Activated CD8-positive, alpha-beta memory T cell treated with anti-CD3 and anti-CD28 coated beads, Interleukin-2, amount 50 U/mL, for 4 hours (primary cell): ENCODE results near the gene NACC1.
"Not testable (repeated sequence)": the region's sequence is repeated elsewhere in the genome, so short reads cannot be mapped to it uniquely, and the experiment has no call there.

Source experiments
- DNase-seq: peaks from one replicate; pipeline ENCODE4 v3.0.0-alpha.2; 2020

NACC1 gene

DNA sequence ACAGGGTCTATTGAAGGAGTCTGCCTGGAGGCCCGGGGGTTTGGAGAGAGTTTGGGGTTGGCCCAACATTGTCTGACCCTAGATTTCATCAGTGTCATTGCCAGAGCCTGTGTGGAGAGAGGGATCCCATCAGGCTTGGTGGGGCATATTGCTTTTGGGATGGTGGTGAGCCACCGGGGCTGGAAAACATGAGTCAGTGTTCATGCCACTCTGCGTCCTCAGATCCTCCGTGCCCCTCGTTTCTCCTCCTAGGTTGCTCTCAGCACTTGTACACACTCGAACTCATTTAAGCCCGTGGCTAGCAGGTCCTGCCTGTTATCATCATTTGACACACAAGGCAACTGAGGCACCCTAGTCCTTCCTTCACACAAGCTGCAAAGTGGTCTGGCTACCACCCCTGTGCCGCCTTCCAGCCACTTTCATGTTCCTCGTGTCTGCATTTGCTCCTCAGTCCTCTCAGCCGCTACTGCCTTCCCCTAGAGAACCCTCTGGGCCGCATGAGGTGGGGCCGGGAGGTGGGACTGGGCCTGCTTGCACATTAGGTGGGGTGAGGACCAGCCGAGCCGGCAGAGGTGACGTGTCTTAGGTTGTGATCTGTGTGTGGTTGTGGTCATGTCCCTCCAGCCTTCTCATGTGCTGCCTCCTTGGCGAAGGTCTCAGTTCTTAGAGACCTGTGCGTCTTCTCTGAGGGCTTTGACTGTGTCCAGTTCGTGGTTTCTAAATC is 3.6 kb downstream of the NACC1 start:
- DNase-seq, result no peak

DNA sequence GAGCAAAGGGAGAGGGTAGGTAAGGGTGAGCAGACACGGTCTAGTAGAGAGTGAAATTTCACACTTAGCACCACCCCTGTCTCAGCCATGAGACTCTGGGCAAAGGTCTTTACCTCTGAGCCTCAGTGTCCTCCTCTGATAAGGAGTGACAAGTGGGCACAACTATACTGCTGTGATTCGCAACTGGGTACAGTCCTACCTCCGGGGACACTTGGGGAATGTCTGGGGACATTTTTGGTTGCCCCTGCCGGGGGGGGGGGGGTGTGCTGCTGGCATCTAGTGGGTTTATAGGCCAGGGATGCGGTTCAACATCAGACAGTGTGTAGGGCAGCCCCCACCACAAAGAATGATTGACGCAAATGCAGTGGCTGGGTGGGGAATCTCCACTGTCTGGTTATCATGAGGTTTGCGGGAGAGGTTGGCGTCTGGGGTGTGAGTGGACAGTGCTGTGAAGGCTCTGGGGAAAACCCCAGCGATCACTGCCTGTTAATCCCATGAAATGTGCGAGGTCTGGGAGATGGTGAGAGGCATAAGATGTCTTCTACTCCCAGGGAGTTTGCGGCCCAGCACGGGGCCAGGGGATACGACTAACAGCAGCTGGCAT is 4.3 kb downstream of the NACC1 start:
- no peak for DNase-seq

DNA sequence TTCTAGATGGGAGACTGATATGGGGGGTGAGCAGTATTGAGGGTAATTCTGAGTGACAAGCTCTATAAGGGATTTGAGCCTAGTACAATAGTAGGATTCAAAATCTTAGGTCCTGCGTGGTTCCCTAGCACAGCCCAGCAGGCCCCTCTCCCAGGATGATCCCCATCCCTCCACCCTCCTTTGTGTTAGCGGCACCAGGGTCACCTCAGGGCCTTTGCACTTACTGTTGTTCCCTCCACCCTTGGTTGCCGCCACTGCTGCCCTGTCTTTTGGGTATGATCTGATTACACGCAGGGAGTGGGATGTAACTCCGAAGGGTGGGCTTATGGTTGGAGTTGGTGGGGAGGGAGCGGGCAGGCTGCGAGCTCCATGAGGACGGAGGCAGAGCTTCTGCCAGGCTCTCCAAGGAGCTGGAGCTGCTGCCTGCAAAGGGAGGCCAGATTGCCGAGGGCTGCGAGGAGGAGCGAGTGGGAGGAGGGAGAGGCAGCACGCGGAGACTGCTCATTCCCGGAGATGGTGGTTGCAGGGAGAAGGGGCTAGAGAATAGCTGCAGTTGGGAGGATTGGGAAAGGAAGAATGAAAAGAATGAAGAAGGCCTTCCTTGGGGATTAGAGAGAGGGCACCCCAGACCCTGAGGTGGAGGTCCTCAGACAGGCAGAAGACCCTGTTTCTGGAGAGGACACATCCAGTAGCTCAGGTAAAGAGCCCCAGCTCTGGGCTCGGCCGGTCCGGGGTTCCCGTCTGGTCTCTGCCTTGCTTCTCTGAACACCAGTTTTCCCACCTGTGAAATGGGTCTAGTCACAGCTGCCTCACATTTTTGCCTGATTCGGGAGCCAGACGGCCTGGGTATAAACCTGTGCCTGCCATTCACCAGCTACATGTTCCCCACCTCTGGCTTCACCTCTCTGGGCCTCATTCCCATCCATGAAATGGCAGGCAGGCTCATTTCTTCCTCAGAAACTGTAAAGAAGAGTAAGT is 5.2 kb downstream of the NACC1 start:
- no peak for DNase-seq

DNA sequence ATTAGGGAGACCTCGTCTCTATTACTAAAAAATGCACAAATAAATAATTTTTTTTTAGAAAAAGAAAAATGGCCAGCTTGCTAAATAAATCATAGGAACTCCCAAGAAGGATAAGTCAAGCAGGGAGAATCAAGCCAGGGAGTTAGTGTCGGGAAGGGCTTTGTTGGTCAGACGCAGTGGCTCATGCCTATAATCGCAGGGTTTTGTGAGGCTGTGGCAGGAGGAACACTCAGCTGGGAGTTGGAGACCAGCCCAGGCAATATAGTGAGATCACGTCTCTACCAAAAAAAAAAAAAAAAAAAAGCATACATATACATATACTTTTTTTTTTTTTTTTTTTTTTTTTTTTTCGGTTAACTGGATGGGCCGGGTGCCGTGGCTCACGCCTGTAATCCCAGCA is 9.0 kb downstream of the NACC1 start:
- DNase-seq, result no peak

DNA sequence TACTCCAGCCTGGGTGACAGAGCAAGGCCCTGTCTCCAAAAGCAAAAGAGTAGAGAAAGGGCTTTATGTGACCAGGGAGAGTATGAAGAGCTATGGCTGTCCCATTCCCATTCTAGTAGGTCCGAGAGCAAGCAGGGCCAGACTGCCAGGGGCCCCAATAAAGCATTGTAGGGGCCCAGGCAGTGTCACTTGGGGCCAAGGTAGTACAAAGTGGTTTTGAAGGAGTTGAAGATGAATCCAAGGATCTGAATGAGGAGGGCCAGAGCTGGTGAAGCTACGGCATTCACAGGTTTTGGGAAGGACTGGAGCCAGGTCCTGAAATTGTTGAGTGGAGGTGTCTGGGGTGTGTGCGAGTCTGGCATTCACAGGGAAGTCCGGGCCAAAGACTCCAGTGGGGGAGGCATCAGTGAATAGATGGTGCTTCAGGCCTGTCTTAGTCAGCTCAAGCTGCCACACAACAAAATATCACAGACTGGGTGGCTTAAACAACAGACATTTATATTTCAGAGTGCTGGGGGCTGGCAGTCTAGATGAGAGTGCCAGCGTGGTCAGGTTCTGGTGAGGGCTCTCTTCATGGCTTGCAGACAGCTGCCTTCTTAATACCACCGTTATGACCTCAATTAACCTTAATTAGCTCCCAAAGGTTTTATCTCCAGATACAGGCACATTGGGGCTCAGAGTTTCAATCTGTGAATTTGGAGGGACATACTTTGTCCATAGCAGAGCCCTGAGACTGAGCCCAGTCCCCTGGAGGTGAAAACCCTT is 9.9 kb downstream of the NACC1 start:
- DNase-seq, result no peak

DNA sequence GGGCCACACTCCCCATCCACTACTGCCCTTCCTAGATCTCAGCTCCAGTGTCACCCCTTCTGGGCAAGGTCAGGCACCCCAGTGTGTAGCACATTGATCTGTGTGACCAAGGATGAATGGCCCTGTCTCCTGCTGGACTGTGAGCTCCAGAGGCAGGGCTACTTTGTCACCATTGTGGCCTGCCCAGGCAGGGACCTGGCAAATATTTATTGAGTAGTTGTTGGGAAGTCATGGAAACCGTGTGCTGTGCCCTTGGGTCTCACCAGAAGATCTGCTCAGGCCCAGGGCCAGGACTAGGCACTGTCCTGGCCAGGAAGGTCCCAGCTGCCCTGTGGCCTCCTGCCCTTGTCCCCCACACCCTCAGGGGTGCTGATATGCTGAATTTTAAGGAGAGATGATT is 10.5 kb downstream of the NACC1 start:
- no peak for DNase-seq

DNA sequence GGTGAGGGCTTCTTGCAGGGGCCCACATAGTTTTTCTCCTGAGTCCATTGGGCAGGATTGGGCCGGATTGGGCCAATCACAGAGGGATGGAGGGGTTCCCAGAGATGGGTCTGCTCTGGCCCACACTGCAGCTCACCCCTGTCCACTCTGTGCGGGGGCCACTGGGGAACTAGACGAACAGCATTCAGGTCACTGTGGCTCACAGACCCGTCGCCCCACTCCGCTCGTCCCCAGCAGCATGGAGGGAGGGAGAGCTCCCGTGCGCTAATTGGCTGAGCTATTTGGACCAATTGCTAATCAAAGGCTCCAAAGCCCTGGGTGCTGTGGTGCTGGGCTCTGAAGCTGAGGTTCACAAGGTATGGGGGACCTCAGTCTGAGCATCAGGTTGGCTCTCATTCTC is 11.3 kb downstream of the NACC1 start:
- no peak for DNase-seq

DNA sequence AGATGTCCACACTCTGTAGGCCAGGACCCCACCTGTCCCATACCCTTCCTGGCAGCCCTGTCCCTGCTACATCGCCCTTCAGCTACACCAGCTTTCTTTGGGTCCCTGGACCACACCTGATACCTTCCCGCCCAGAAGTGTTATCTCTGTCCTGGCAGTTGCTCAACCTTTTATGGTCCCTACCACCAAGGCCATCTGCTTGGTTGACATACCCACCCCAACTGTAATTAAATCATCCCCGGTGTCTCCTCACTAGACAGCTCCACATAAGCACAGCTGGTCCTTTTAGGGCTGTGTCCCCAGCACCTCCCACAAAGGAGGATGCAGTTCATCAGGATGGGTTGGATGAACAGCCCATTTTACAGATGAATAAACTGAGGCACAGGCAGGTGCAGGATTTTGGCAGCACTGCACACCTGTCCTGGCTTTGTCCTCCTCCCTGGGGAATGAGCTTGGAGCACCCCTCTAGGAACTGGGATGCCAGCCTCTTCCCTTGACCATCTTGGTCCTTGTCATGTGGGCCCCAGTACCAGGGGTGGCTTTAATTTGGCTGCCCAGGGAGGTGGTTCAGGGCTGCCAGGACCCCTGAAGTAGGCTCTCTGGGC is 12.9 kb downstream of the NACC1 start:
- no peak for DNase-seq

DNA sequence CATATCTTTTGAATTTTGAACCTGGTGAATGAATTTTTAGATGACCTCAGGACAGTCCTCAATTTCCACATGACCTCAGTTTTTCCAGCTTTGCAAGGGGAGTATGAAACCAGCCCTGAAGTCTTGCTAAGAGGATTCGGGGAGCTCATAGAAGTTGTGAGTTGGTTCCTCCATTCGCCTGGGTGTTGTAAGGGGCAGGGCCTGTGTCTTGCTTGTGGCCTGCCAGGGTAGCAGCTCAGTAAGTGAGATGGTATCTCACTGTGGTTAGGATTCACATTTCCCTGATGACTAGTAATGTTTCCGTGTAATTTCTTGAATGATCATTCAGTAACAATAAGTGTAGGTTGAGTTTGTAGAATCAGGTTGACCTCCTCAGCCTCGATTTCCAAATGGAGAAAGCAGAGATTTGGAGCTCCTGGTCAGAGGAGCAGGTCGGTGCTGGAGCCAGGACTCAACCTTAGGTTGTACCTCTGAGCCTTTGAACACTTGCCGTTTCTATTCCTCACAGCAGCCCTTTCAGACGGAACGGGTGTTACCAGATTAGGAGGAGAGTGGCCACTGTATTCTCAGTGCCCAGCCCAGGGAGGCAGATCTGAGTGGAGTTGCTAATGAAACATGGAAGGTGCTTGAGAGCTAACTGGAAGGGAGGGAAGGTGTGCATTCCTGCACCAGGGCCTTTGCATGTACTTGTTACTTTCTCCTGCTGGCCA is 14.6 kb downstream of the NACC1 start:
- peak; percentile 45 for DNase-seq

DNA sequence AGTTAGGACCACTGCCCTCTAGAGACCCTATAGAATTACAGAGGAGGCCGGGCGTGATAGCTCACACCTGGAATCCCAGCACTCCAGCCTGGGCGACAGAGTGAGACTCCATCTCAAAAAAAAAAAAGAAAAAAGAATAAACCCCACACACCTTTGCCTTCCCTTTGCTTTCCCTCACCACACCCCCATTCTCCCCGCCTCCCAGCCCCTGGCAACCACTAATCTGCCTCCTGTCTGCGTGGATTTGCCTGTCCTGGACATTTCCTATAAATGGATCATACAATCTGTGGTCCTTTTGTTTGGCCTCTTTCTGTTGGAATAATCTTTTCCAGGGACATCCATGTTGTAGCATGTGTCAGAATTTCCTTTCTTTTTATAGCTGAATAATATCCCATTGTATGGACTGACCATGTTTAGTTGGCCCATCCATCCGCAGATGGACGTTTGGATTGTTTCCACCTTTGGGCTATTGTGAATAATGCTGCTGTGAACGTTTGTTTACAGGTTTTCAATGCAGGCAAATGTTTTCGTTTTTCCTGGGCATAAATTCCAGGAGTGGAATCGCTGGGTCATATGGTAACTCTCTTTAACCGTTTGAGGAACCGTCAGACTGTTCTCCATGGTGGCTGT is 15.3 kb downstream of the NACC1 start:
- DNase-seq, result no peak

DNA sequence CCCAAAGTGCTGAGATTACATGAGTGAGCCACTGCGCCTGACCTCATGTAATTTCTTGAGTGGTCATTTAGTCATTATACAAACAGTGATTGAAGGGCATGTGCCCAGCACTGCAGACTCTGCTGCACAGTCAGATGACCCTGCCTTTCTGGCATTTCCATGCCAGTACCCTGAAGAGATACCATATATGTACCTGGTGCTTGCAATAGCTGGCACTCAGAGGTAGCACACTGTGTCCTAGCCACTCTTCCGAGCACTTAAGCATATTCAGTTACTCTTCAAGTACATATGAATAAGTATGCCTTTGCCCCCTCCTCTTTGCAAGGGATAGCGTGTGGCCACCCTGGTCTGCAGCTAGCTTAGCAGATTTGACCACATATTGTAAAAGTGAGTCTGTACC is 16.6 kb downstream of the NACC1 start:
- no peak for DNase-seq

DNA sequence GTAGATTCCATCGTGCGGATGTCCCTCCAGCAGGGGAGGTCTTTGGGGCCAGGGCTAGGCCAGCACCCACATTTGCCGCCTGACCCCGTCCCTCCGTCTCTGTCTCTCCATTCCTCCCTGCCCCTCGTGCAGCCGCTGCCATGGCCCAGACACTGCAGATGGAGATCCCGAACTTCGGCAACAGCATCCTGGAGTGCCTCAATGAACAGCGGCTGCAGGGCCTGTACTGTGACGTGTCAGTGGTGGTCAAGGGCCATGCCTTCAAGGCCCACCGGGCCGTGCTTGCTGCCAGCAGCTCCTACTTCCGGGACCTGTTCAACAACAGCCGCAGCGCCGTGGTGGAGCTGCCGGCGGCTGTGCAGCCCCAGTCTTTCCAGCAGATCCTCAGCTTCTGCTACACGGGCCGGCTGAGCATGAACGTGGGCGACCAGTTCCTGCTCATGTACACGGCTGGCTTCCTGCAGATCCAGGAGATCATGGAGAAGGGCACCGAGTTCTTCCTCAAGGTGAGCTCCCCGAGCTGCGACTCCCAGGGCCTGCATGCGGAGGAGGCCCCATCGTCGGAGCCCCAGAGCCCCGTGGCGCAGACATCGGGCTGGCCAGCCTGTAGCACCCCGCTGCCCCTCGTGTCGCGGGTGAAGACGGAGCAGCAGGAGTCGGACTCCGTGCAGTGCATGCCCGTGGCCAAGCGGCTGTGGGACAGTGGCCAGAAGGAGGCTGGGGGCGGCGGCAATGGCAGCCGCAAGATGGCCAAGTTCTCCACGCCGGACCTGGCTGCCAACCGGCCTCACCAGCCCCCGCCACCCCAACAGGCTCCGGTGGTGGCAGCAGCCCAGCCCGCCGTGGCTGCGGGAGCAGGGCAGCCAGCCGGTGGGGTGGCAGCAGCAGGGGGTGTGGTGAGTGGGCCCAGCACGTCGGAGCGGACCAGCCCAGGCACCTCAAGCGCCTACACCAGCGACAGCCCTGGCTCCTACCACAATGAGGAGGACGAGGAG is 17.3 kb downstream of the NACC1 start:
- DNase-seq, result no peak

DNA sequence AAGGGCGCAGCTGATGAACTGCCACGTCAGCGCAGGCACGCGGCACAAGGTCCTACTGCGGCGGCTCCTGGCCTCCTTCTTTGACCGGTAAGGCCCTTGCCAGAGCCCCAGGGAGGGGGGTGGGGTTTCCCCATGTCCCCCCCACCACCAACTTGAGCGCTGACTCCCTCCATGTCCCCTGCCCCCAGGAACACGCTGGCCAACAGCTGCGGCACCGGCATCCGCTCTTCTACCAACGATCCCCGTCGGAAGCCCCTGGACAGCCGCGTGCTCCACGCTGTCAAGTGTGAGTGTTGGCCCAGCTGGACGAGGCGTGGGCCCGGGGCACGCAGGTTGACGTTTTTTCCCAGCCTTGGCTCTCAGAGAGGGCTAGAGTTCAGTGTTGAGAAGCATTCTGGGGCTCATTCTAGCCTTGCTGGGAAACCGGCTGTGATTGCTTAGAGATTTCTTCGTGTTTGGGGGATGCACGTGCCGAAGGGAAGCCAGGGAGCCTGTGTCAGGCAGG is 19.3 kb downstream of the NACC1 start:
- DNase-seq, result no peak

DNA sequence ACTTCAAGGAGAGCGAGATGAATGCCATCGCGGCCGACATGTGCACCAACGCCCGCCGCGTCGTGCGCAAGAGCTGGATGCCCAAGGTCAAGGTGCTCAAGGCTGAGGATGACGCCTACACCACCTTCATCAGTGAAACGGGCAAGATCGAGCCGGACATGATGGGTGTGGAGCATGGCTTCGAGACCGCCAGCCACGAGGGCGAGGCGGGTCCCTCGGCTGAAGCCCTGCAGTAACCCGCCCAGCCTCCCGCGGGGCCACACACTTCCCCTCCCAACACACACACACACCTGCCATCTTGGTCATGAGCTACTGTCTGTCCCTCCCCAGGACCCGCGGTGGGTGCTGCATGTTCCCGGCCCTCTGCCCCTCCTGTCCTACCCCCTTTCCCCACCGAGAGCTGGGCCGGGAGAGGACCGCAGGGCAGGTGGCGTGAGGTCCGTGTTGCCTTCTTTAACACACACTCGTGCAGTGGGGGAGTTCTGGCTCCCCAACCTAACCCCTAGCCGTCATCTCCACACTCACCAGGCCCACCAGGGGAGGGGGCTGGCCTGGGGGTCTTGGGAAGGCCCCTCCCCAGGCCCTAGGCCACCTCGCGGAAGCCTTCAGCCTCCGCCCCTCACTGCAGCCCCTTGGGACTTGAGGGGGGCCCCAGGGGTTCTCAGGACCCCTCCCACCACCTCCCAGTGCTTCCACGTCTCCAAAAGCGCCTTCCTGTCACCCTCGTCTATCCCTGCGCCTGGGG is 20.3 kb downstream of the NACC1 start:
- no peak for DNase-seq

DNA sequence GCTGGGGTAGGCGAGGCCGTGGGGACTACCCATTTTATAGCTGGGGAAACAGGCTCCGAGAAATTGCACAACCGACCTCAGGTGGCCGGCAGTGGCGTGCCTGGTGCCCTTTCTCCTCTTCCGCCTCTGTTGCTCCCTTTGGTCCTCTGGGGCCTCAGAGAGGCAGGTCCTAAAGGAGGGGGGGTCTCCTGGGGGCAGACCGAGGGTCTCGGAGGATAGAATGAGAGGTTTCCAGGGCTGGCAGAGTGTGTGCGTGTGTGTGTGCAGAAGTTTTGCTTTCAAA is 20.8 kb downstream of the NACC1 start:
- no peak for DNase-seq

DNA sequence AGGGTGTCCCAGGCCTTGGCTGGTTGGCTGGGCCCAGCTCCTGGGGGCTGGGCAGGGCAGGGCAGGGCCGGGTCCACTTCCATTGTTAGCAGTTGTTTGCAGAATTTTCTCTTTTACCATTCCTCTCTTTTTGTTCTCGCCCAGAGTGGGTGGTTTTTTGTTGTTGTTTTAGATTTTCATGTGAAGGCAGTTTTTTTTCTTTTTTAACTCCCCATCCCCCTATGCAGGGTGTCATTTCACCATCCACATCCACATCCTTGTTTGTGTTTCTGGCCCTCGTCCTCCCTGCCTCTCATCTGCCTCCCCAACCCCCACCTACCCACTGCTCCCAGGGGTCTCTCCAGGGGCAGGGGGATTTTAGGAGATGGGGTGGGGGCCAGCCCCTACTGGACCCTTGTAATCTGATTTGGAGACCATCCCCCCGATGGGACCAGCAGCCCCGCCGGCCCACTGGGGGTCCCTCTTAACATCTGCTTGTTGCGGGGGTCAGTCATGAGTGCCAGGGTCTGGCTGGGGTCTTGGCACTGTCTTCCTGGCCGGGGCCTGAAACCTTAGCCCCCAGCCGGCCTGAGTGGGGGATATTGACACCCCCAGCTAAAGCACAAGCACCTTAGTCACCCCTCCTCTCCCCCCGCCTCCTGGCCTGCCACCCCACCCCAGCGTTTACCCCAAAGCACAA is 21.7 kb downstream of the NACC1 start:
- DNase-seq, result no peak

DNA sequence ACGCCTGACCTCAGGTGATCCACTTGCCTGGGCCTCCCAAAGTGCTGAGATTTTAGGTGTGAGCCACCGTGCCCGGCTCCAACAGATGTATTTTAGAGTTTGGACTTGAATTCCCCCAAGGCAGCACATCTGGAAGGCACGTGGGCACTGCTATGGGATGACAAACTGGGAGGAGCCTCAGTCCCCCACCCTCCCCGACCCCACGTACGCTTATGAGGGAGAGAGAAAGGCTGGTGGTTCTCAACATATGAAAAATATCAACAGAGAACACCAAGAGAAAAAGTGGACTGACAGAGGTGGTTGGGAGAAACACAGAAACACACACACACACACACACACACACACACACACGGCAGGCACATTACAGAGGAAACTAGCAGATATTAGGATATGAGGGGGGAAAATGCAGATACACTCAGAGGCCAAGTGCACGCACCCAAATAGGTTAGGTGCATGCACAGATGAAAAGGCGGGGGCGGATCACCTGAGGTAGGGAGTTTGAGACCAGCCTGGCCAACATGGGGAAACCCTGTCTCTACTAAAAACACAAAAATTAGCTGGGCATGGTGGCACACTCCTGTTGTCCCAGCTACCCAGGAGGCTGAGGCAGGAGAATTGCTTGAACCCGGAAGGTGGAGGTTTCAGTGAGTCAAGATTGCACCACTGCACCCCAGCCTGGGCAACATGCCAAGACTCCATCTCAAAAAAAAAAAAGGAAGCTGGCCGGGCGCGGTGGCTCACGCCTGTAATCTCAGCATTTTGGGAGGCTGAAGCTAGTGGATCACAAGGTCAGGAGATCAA is 28.9 kb downstream of the NACC1 start:
- no peak for DNase-seq

DNA sequence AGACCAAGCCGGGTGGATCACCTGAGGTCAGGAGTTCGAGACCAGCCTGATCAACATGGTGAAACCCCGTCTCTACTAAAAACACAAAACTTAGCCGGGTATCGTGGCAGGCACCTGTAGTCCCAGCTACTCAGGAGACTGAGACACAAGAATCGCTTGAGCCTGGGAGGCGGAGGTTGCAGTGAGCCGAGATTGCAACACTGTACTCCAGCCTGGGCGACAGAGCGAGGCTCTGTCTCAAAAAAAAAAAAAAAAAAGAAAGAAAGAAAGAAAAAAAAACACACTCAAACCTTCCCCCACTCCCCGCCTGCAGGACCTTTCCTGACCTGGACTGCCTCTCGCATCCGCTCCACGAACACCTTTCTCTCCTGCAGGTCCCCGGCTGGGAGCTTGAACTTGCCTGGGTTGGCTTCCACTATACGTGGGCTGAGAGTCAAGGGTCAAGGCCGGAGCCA is 31.1 kb downstream of the NACC1 start:
- DNase-seq, result not testable (repeated sequence)
